A549 (cell line): ENCODE results near the gene IGSF9B. TPM values are rescaled to one million over a fixed set of nuclear protein-coding genes. Genes with fewer than 3 reads are reported as not detected.

Experiments
- ATAC-seq, 2 experiments: fragments of 200-7000 bp in 1 of 2; fragments of >200 bp in 1 of 2; cut with Nextera tagmentation in 1 of 2; cut with Tn5 transposase in 1 of 2; 3 replicates each; pipeline versions ENCODE4 v1.8.0 to v1.9.1; 2018 to 2020; ENCODE audit warnings: mild to moderate bottlenecking in 1 of 2, moderate library complexity in 1 of 2
- CTCF ChIA-PET: fragments of 300-600 bp; sonication (Branson Sonifier 250); formaldehyde crosslinking; extraction: SDS; loops from one replicate; lab custom pipeline; 2021; ENCODE audit warnings: antibody characterized with exemption, inconsistent platforms; lab: Yijun Ruan, JAX
- POLR2A ChIA-PET: fragments of 350-600 bp; formaldehyde crosslinking; extraction: SDS; loops from one replicate; lab custom pipeline; 2021; ENCODE audit warnings: antibody characterized with exemption, inconsistent platforms; lab: Yijun Ruan, JAX
- DNase-seq, 2 experiments: peaks; one replicate each; pipeline versions ENCODE4 v3.0.0 to v3.0.0-alpha.2; 2011 to 2016; ENCODE audit warnings: low read depth in 1 of 2, low spot score in 1 of 2
- FAIRE-seq: peaks from 2 replicates; lab custom pipeline; 2011; peaks lifted over from hg19 to GRCh38; lab: Jason Lieb, UNC
- H3K27ac ChIP-seq, 2 experiments: fragments of >200 bp; sonication (Bioruptor Twin); formaldehyde crosslinking; 3 replicates each; pipeline ENCODE4 v1.5.1; 2016 to 2017
- H3K4me1 ChIP-seq: fragments of >200 bp; sonication (Bioruptor Twin); formaldehyde crosslinking; 3 replicates; pipeline ENCODE4 v1.6.1; 2016
- H3K4me2 ChIP-seq: fragments of >200 bp; sonication (Bioruptor Twin); formaldehyde crosslinking; 3 replicates; pipeline ENCODE4 v1.6.1; 2016
- H3K4me3 ChIP-seq: fragments of >200 bp; sonication (Bioruptor Twin); formaldehyde crosslinking; 3 replicates; pipeline ENCODE4 v1.5.1; 2016
- H3K9me3 ChIP-seq: fragments of >200 bp; sonication (Bioruptor Twin); formaldehyde crosslinking; 3 replicates; pipeline ENCODE4 v1.6.1; 2016
- BHLHE40 ChIP-seq: IDR thresholded peaks from 2 replicates; pipeline ENCODE4 v1.6.1; 2012; ENCODE audit warnings: low read depth, low read length, inconsistent platforms
- CBX2 ChIP-seq: fragments of 200-600 bp; sonication (generic); IDR thresholded peaks from 2 replicates; pipeline ENCODE4 v1.6.1; 2016; ENCODE audit warnings: low read depth, mild to moderate bottlenecking, borderline replicate concordance
- CBX8 ChIP-seq: fragments of 200-600 bp; sonication (generic); IDR thresholded peaks from 2 replicates; pipeline ENCODE4 v1.6.1; 2016
- CHD2 ChIP-seq: fragments of 150-350 bp; IDR thresholded peaks from 2 replicates; pipeline ENCODE4 v1.6.1; 2014; ENCODE audit warnings: low read length; ENCODE audit not compliant: partially characterized antibody
- EHF ChIP-seq: fragments of 250-450 bp; sonication (Bioruptor Pico); IDR thresholded peaks from 2 replicates; pipeline ENCODE4 v1.5.0; 2020; ENCODE audit warnings: mild to moderate bottlenecking
- EHMT2 ChIP-seq: fragments of 200-600 bp; sonication (generic); IDR thresholded peaks from 2 replicates; pipeline ENCODE4 v1.6.1; 2016; ENCODE audit warnings: antibody characterized with exemption, low read depth, mild to moderate bottlenecking, moderate library complexity
- FOSL2 ChIP-seq, 2 experiments: fragments of 450-650 bp in 1 of 2; fragments of >200 bp in 1 of 2; sonication (Bioruptor Twin) in 1 of 2; formaldehyde crosslinking; IDR thresholded peaks; 2 replicates each; pipeline versions ENCODE4 v1.5.0 to v1.6.1; 2016 to 2020; ENCODE audit warnings: mild to moderate bottlenecking in 1 of 2, moderate library complexity in 1 of 2
- HES2 ChIP-seq: fragments of >200 bp; sonication (Bioruptor Twin); formaldehyde crosslinking; IDR thresholded peaks from 2 replicates; pipeline ENCODE4 v1.6.1; 2016
- KDM5A ChIP-seq: fragments of 200-600 bp; sonication (generic); IDR thresholded peaks from 2 replicates; pipeline ENCODE4 v1.6.1; 2016; ENCODE audit warnings: antibody characterized with exemption, mild to moderate bottlenecking
- PBX3 ChIP-seq: IDR thresholded peaks from 2 replicates; pipeline ENCODE4 v1.6.1; 2012
- POLR2AphosphoS2 ChIP-seq: conservative IDR thresholded peaks from 2 replicates; pipeline ENCODE4 v1.6.1; 2012; ENCODE audit warnings: low read length, improper control_type of control experiment, inconsistent platforms
- RAD21 ChIP-seq, 2 experiments: fragments of >200 bp in 1 of 2; sonication (Bioruptor Twin) in 1 of 2; formaldehyde crosslinking in 1 of 2; IDR thresholded peaks in 1 of 2; conservative IDR thresholded peaks in 1 of 2; 2 replicates in 1 of 2; 3 replicates in 1 of 2; pipeline ENCODE4 v1.6.1; 2012 to 2018; ENCODE audit warnings: inconsistent platforms in 1 of 2
- RCOR1 ChIP-seq: fragments of 150-350 bp; IDR thresholded peaks from 2 replicates; pipeline ENCODE4 v1.6.1; 2014; ENCODE audit warnings: antibody characterized with exemption, low read length, low read depth
- SMC3 ChIP-seq: fragments of >200 bp; sonication (Bioruptor Twin); formaldehyde crosslinking; IDR thresholded peaks from 3 replicates; pipeline ENCODE4 v1.6.1; 2018; ENCODE audit warnings: inconsistent platforms
- ZFP36 ChIP-seq: fragments of 450-650 bp; IDR thresholded peaks from 2 replicates; pipeline ENCODE4 v1.6.1; 2014; ENCODE audit warnings: borderline replicate concordance; ENCODE audit not compliant: partially characterized antibody
- ZNF302 ChIP-seq: fragments of 250-450 bp; sonication (Bioruptor Pico); IDR thresholded peaks from 2 replicates; pipeline ENCODE4 v1.9.0; 2021; ENCODE audit warnings: inconsistent platforms, mild to moderate bottlenecking, moderate library complexity
- WGBS: methylation state at CpG from one replicate; pipeline ENCODE4 v1.1.6; 2017; ENCODE audit errors: missing lambda C conversion rate; 5-methylcytosine and 5-hydroxymethylcytosine counted together
- polyA plus RNA-seq, 4 experiments: library from polyadenylated mRNA; depleted of rRNA in 3 of 4; stranded (reverse); fragments of >200 nt; fragmentation: RNase III in 1 of 4; extraction: RNeasy Plus Mini Kit Qiagen cat#74134 plus additional on column Dnase treatment in 1 of 4; gene quantifications; 2 replicates in 3 of 4; 3 replicates in 1 of 4; pipeline ENCODE4 v1.2.3, GENCODE V29; 2011 to 2017
- TF ChIP-seq, protein P1 (sequence below): IDR thresholded peaks from 2 replicates; pipeline ENCODE4 v1.6.1; 2012
- TF ChIP-seq, protein P2 (sequence below): fragments of >200 bp; sonication (Bioruptor Twin); formaldehyde crosslinking; IDR thresholded peaks from 3 replicates; pipeline ENCODE4 v1.5.1; 2016

The IGSF9B gene
- polyA plus RNA-seq, 2 of the 4 experiments (the other 2 are of a cell fraction), result 0.41 to 0.61 TPM

DNA sequence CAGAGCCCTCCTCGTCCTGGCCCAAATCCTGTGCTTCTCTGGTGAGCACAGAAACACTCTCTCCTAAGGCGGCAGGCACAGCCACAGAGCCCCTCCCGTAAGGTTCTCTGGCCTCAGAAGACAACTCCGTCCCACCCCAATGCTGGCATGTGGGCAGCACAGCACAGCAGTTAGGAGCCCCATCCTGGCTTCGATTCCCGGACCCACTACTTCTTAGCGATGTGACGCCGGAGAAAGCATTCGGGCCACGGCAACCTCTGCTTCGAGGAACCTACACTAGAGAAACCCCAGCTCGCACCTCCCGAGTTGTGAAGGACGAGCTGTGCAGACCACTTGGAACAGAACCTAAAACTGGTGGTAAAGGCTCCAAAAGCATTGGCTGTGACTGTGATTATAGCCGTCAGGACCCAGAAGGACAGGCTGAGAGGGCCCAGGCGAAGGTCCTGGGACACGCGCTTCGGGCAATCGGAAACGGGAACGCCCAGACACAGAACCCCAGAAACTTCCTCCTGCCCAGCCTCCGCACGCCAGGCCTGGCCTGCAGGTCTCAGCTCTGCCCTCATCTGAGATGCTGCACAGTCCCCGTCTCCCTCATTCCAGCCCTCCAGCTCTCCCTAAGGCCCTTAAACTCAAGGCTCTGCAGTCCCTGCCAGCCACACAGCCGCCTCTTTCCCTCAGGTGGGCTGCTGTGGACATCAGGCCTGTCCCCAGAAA lies 26.6 kb downstream of the IGSF9B start:
- POLR2A ChIA-PET, result no interaction called here
- CTCF ChIA-PET, result interaction anchor here (0.7 kb wide), 1 partner anchor 19 kb away, joined by 3 read pairs; no protein-coding TSS in a partner anchor
- FAIRE-seq (no peak), DNase-seq (no peak), ATAC-seq (peak in 1 of 2 experiments; percentile 24; a peak in 3 of 6 replicates)
- no peak overlapping the region for H3K27ac ChIP-seq
- WGBS, result 75% methylated on average over 24 of the region's 27 CpGs
- H3K4me2 ChIP-seq, result 0 out of 3 replicates have a peak overlapping the region, but pooled peaks have one; percentile 33
- no peaks in the 10 kb centered on the region for H3K9me3 ChIP-seq
- H3K4me1 ChIP-seq, result no peaks in the 10 kb centered on the region
- no peak overlapping the region for H3K4me3 ChIP-seq
- TF ChIP-seq FOSL2 (IDR thresholded peaks at IDR 0.05) (no peak), FOSL2 (CRISPR knock-in tag; IDR thresholded peaks at IDR 0.05) (no peak)

GRCh38 chr11:133929401-133930052 lies 27.2 kb downstream of the IGSF9B start:
- ATAC-seq (no peak), DNase-seq (no peak), FAIRE-seq (no peak)
- H3K9me3 ChIP-seq, result no peaks in the 10 kb centered on the region
- WGBS, result 70% methylated on average over 12 of the region's 20 CpGs
- H3K27ac ChIP-seq, result no peak overlapping the region
- TF ChIP-seq ZFP36, result no peak
- TF ChIP-seq SMC3, result no peak
- TF ChIP-seq, protein P1, sequence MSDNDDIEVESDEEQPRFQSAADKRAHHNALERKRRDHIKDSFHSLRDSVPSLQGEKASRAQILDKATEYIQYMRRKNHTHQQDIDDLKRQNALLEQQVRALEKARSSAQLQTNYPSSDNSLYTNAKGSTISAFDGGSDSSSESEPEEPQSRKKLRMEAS, result no peak
- no peak for TF ChIP-seq RCOR1
- TF ChIP-seq HES2, result no peak
- no peak for TF ChIP-seq POLR2AphosphoS2
- no peak for TF ChIP-seq EHMT2
- no peak for TF ChIP-seq PBX3
- no peak for TF ChIP-seq CBX2
- TF ChIP-seq KDM5A, result no peak
- H3K4me2 ChIP-seq, result no peak overlapping the region
- ChIA-PET CTCF (no interaction called here), POLR2A (no interaction called here)
- H3K4me3 ChIP-seq, result no peak overlapping the region
- H3K4me1 ChIP-seq, result no peaks in the 10 kb centered on the region

- CTCF ChIA-PET, result interaction anchor here (1.1 to 2.1 kb wide), 15 partner anchors 9 to 236 kb away, joined by 3 to 13 read pairs (median 5); no protein-coding TSS in a partner anchor
- H3K4me2 ChIP-seq, result no peak overlapping the region
- no peak for DNase-seq
- no peak for FAIRE-seq
- no peak for TF ChIP-seq KDM5A
- TF ChIP-seq CBX8, result no peak
- no peak for TF ChIP-seq EHF (CRISPR knock-in tag)
- no peak for TF ChIP-seq BHLHE40
- POLR2A ChIA-PET, result no interaction called here
- no peak overlapping the region for H3K4me3 ChIP-seq
- H3K9me3 ChIP-seq, result no peaks in the 10 kb centered on the region
- H3K27ac ChIP-seq, result no peak overlapping the region
- WGBS, result 64% methylated on average over 4 of the region's 5 CpGs
- no peaks in the 10 kb centered on the region for H3K4me1 ChIP-seq
- ATAC-seq, result no peak
Observed at GRCh38 chr11:133928628-133929059, 28.1 kb downstream of the IGSF9B start.

DNA sequence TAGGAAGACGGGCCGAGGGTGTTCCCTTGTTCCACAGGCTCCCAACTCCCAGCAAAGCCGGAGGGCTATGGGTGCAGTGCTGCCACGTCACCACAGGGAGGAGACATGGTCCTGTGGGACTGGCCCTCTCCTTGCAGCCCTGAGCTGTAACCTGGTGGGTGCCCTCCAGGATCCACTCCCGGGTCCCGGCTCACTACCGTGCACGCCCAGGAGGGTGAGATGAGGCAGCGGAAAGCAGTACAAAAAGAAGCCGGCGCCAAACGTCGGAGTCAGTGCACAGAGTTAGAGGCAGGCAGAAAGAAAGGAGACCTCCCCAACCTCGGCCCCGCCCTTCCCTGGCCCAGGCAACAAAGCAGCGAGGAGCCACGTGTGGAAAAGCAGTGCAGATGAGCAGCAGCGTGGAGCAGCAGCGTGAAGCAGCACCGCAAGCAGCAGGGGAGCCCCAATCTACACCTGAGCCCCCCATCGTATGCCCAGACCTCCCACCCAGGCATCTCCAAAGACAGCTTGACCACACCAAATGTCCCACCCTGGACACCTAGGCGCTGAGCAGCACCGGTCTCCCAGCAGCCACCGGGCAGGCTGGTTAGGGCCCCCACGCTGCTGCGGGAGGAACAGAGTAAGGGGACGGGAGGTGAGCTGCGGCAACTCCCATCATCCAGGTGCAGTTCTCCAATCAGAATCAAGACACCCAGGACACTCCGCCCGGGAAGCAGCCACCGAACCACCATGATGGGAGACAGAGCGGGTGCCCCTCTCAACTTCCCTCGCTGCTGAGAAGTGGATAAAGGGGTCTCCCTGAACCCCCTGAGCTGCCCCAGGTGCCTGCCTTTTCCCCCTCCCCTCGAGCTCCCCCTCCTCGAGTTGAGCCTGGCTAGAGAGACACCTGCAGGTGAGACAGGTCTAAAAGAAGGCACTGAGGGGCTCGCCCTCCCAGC lies 28.8 kb downstream of the IGSF9B start:
- peak; percentile 59 to 73 for DNase-seq
- WGBS, result 10% methylated on average over 12 of the region's 36 CpGs
- H3K9me3 ChIP-seq, result no peaks in the 10 kb centered on the region
- no peak overlapping the region for H3K27ac ChIP-seq
- H3K4me2 ChIP-seq, result peak overlapping the region; percentile 78
- no peak overlapping the region for H3K4me3 ChIP-seq
- CTCF ChIA-PET, result interaction anchor here (0.6 to 2.1 kb wide), 22 partner anchors 10 to 325 kb away, joined by 3 to 13 read pairs (median 4); no protein-coding TSS in a partner anchor
- TF ChIP-seq CHD2, result no peak
- TF ChIP-seq ZNF302 (CRISPR knock-in tag), result no peak
- TF ChIP-seq SMC3, result peak; percentile 40; the same call in 2 of the 3 replicates
- TF ChIP-seq RAD21 (conservative IDR thresholded peaks at IDR 0.05 in 1 of 2, IDR thresholded peaks at IDR 0.05 in 1 of 2), result peak; percentile 69 to 74
- TF ChIP-seq, protein P2, sequence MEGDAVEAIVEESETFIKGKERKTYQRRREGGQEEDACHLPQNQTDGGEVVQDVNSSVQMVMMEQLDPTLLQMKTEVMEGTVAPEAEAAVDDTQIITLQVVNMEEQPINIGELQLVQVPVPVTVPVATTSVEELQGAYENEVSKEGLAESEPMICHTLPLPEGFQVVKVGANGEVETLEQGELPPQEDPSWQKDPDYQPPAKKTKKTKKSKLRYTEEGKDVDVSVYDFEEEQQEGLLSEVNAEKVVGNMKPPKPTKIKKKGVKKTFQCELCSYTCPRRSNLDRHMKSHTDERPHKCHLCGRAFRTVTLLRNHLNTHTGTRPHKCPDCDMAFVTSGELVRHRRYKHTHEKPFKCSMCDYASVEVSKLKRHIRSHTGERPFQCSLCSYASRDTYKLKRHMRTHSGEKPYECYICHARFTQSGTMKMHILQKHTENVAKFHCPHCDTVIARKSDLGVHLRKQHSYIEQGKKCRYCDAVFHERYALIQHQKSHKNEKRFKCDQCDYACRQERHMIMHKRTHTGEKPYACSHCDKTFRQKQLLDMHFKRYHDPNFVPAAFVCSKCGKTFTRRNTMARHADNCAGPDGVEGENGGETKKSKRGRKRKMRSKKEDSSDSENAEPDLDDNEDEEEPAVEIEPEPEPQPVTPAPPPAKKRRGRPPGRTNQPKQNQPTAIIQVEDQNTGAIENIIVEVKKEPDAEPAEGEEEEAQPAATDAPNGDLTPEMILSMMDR, result peak; percentile 50
- TF ChIP-seq, protein P1, result peak; percentile 21; the same call in 1 of the 2 replicates
- FAIRE-seq, result no peak
- H3K4me1 ChIP-seq, result no peaks in the 10 kb centered on the region
- peak; percentile 89 to 94 for ATAC-seq
- POLR2A ChIA-PET, result no interaction called here
